HG02763 (cell line): ENCODE measurements around the gene MAP3K21.
A peak's percentile ranks its signal among the peaks of the same experiment; 100 is the strongest.

ENCODE experiments used
- ATAC-seq: cut with Tn5 transposase; IDR thresholded peaks from one replicate; pipeline ENCODE4 v1.9.1; 2021; ENCODE audit warnings: mild to moderate bottlenecking, moderate library complexity; ENCODE audit not compliant: unreplicated experiment

The MAP3K21 gene

DNA sequence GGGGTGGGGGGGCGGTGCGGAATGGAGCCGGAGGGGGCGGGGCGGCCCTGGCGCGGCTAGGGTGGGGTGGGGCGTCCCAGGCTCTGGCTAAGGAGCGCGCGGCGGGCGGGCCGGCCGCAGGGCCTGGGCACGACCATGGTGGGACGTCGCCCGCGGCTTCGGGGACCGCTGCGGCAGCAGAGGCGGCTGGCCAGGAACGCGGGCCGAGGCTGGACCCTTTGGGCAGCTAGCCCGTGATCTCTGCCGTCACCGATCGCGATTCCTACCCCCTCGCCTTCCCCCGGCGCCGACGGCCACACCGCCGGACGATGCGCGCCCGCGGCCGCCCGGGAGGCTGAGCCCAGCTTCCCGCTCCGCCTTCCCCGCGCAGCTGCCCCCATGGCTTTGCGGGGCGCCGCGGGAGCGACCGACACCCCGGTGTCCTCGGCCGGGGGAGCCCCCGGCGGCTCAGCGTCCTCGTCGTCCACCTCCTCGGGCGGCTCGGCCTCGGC is at the start of gene MAP3K21:
Gene MAP3K21 (plus strand): TSS at position 74 of the 491 bp plus-strand sequence. CDS start 305 bp downstream, at position 379.
- peak; percentile 35 for ATAC-seq

DNA sequence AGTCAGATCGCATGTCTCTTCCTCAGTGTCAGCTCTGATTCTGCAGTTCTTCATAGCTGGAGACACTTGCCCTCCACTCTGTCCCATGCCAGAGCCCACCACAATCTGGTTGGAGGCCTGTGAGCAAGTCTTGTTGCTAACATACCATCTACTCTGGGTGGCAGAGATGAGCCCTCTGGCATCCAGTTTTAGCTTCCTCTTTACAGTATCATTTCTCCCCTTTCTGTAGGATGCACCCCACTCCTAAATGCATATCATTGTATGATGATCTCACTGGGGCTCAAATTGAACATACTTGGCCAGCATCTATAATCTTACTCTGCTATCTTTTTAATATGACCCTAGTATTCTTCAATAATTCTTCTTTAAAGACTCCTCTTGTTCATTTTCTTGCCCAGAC is 48.9 kb upstream of the MAP3K21 start:
- ATAC-seq = no peak

DNA sequence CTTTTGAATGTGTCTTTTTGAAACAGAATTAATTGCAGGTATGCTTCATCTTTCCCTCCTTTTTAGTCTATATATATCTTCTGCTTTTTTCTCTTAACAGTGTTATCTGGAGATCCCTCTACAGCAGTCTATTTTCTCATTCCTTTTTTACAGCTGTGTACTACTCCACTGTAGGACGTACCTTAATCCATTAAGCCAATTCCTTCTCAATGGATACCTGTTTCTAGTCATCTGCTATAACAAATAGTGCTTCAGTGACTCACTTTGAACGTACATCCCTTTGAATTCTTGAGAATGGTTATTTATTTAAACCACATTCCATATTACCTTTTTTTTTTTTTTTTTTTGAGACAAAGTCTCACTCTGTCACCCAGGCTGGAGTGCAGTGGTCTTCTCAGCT is 47.6 kb upstream of the MAP3K21 start:
- ATAC-seq = no peak

GRCh38 chr1:233281711-233282581 is 45.6 kb upstream of the MAP3K21 start:
- ATAC-seq = peak; percentile 86

- ATAC-seq = no peak
Measured at GRCh38 chr1:233282582-233282886, 45.0 kb upstream of the MAP3K21 start.

- ATAC-seq = no peak
Measured at GRCh38 chr1:233289676-233290075, 37.8 kb upstream of the MAP3K21 start.

GRCh38 chr1:233290396-233291034 is 37.0 kb upstream of the MAP3K21 start:
- ATAC-seq = no peak

GRCh38 chr1:233293556-233294446 is 33.7 kb upstream of the MAP3K21 start:
- no peak for ATAC-seq

DNA sequence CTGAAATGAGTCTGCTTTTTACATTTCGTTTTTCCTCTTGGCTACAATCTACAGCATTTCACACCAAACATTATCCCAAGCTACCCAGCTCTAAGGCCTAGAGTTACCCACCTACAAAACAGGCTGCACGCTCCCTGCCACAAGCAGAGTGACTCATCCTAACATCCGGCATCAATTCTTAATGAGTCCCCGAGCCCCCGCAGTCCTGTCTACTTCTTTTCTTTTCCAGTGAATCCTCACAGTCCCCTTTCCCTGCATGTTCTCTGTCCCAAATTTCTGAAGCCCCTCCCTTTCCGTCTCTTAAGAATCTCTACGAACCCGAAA is 32.6 kb upstream of the MAP3K21 start:
- peak; percentile 25 for ATAC-seq

DNA sequence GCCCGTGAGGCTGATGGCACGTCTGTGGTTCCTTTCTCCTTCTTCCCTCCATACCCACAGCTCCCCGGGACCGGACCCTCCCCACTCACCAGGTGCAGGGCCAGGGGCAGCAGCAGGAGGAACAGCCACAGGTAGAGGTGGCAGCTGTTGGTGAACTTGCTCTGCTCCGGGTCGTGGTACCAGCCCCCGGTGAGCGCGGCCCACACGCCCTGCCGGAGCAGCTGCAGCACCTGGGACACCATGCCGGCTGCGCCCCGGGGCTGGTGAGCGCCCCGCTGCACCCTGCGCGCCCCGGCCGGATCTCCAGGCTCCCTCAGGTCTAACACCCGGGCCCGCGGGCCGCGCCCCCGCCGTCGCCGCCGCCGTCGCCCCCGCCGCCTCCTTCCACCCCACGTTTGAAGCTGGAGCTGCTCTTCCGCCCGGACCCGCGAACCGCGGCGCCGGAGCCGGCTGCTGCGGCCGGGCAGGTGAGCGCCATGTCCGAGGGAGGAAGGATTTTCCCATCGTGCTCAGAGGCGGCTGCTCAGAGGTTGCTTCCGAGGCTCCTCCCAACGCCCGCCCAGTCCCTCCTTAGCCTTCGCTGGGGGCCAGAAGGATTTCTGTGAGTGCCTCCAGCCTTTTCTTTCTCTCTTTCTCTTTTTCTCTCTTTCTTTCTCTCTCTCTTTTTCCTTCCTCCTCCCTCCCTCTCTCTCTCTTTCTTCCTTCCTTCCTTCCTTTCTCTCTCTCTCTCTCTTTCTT is 32.1 kb upstream of the MAP3K21 start, which contains the start of gene PCNX2:
Gene PCNX2 (minus strand): TSS at position 489 of the 738 bp plus-strand sequence. CDS start 247 bp downstream, at position 242.
- peak; percentile 97 for ATAC-seq

DNA sequence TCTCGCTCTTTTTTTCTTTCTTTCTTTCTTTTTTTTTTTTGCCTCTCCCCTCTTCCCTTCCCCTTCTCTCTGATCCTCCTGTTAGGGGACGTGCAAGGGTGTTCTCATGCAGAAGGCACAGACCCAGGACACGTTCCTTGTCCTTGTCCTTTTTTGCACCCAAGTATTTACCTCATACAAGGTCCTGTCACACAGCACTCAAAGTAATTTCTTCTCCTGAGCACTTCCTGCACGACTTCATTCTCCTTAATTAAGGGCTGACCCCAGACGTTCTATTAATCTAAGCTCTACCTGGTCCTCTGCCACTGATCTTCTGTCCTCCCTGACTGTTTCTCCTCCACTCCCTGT is 31.6 kb upstream of the MAP3K21 start:
- no peak for ATAC-seq

GRCh38 chr1:233299450-233299849 is 28.1 kb upstream of the MAP3K21 start:
- ATAC-seq = no peak

DNA sequence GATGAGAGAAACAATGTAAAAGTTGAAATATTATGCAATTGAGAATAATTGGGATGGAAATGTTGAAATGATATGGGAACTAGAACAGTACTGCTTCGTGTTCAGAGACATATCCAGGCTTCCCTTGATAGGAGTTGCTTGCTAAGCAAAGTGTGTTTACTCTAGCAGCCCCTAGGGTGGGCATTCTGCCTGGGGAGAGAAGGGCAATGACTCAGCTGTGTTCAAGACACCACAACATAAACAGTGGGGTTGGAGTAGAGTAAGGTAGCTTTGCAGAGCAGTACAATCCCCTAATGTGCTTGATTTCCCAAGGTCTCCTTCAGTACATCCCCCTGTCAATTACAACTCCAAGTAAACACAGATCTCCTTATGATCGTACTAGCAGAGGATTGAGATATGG is 27.2 kb upstream of the MAP3K21 start:
- no peak for ATAC-seq

DNA sequence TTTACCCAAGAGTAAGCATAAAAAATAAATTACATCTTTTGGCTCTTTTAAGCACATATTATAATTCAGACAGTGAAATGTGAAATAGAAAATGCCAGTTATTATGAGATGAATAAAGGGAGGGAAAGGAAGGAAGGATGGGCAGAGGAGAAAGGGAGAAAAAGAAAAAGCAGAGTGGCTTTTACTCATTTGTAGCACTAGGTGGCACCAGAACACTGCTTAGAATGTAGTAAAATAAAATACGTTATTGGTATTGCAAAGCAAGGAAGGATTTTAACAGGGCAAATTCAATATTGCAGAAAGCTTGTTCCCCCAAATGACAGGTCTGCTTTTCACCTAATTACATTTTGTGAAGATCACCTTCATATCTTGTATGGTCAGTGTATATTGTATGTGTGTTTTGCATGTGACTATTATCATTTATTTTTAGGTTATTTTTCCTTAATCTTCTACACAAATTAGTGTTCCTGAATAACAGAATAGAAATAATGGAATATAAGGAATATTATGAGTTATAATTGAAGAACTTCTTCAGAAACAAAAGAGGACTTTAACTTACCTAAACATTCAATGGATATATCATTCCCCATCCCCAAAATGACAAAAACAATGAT is 22.9 kb upstream of the MAP3K21 start:
- no peak for ATAC-seq

- ATAC-seq = no peak
Measured at GRCh38 chr1:233313434-233314155, 13.9 kb upstream of the MAP3K21 start.

DNA sequence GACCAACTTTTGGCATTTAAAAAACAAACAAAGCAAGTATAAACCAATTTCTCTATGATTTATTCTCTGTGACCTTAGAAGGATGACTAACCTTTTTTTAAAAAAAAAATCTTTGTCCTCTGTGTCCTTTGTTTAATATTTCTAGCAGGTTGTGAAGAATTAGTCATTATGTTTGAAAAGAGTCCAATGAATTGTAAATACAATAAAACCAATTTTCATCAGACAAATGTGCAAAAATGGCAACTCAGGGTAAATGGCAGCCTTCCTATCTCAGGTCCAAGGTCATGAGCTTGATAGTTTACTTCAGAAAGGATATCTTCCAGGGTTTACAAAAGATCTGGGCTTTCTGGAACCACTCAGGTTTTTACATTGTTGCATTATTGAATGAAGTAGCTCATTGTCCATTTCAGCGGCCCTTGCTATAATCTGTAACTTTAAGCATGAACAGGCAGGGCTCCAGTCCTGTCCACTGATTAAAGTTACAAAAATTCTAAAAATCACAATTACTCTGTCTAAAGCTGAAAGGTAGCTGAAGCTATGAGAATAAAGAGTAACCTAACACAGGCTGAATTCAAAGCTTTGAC is 11.7 kb upstream of the MAP3K21 start:
- no peak for ATAC-seq

GRCh38 chr1:233316473-233316872 is 11.1 kb upstream of the MAP3K21 start:
- no peak for ATAC-seq

GRCh38 chr1:233319272-233319671 is 8.3 kb upstream of the MAP3K21 start:
- no peak for ATAC-seq

- ATAC-seq = no peak
Measured at GRCh38 chr1:233320023-233320422, 7.5 kb upstream of the MAP3K21 start.
